ENCODE data around the gene HOXA5. TPM values are rescaled to one million over a fixed set of nuclear protein-coding genes. Genes with fewer than 3 reads are reported as not detected.

The HOXA5 gene
- total RNA-seq, 1 experiment from 2014 or later: not detected

DNA sequence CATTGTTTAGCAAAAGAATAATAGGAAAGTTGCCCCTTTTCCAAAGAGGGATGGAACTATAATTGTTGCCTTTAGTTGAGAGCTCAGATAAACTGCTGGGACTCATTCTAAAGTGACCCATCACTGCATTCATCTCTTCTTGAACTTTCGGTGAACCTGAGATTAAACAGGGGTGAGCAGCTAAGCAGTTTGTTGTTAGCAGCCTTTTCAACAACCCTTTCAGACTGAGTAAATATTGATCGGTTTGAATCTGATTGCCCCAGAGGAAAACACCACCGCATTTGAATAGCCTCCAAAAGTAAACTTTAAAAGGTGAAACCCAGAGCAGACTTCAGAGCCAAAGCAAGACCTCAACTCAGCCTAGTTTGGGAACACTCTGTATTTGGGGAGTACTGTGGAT is 52.4 kb downstream of the HOXA5 start:
- no peak overlapping the region; a peak in 1 of 7 replicates for H3K27ac Mint-ChIP-seq
- Histone ChIP-seq H3K4ac (ENCODE audit: low read depth, low read length) (no peak overlapping the region), H3K9ac (ENCODE audit: extremely low read depth, insufficient read length, low read length) (no peak overlapping the region), H2BK20ac (ENCODE audit: low read depth, low read length, poor library complexity, severe bottlenecking) (no peak overlapping the region), H3K14ac (ENCODE audit: insufficient read depth, low read length) (no peak overlapping the region), H3K27ac (ENCODE audit: insufficient read length, low read depth, low read length) (no peak overlapping the region), H2AK5ac (ENCODE audit: insufficient read length, low read length) (no peak overlapping the region), H2BK12ac (ENCODE audit: insufficient read length, low read depth, low read length) (no peak overlapping the region), H3K27me3 (ENCODE audit: insufficient read depth, low read length) (peaks cover 80% of the 10 kb centered on the region), H3K79me2 (ENCODE audit: insufficient read depth, low read length) (no peaks in the 10 kb centered on the region), H2BK5ac (ENCODE audit: insufficient read length, low read length) (no peak overlapping the region), H3K18ac (ENCODE audit: insufficient read length, low read depth, low read length) (no peak overlapping the region), H3K56ac (ENCODE audit: insufficient read length, low read depth, low read length) (no peak overlapping the region), H2AFZ (ENCODE audit: low read length) (no peak overlapping the region), H4K91ac (ENCODE audit: insufficient read length, low read depth, low read length) (no peak overlapping the region), H3K4me2 (ENCODE audit: insufficient read depth, insufficient read length, low read length) (no peak overlapping the region), H4K20me1 (ENCODE audit: control insufficient read depth, insufficient read depth, insufficient read length) (no peaks in the 10 kb centered on the region), H3K79me1 (ENCODE audit: insufficient read depth, low read depth, low read length, poor library complexity, severe bottlenecking) (no peaks in the 10 kb centered on the region), H3K4me1 (ENCODE audit: insufficient read depth, low read length) (peaks cover 5% of the 10 kb centered on the region; the same call in 1 of the 2 replicates), H3K23ac (ENCODE audit: insufficient read length, low read depth, low read length) (no peak overlapping the region), H3T11ph (ENCODE audit: low read length) (no peak overlapping the region), H2BK15ac (ENCODE audit: low read depth, low read length) (no peak overlapping the region), H3K9me3 (ENCODE audit: control insufficient read depth, low read depth, low read length) (no peaks in the 10 kb centered on the region), H4K8ac (replicated peaks; ENCODE audit: insufficient read length, low read depth, low read length) (no peak overlapping the region), H2BK120ac (ENCODE audit: low read depth, low read length, poor library complexity, severe bottlenecking) (no peak overlapping the region), H3K23me2 (ENCODE audit: insufficient read length, low read depth, low read length, poor library complexity, severe bottlenecking) (peaks cover 5% of the 10 kb centered on the region), H4K5ac (ENCODE audit: insufficient read length, low read depth, low read length) (no peak overlapping the region)
- no peaks in the 10 kb centered on the region; a peak in 1 of 7 replicates for H3K36me3 Mint-ChIP-seq (ENCODE audit: insufficient read depth in 1 of 3, low read depth in 3 of 3)
- no peak for DNase-seq
- H3K9me3 Mint-ChIP-seq: peaks cover 3 to 16% of the 10 kb centered on the region in 2 experiments; a peak in 2 of 5 replicates
- TF ChIP-seq, protein P1, sequence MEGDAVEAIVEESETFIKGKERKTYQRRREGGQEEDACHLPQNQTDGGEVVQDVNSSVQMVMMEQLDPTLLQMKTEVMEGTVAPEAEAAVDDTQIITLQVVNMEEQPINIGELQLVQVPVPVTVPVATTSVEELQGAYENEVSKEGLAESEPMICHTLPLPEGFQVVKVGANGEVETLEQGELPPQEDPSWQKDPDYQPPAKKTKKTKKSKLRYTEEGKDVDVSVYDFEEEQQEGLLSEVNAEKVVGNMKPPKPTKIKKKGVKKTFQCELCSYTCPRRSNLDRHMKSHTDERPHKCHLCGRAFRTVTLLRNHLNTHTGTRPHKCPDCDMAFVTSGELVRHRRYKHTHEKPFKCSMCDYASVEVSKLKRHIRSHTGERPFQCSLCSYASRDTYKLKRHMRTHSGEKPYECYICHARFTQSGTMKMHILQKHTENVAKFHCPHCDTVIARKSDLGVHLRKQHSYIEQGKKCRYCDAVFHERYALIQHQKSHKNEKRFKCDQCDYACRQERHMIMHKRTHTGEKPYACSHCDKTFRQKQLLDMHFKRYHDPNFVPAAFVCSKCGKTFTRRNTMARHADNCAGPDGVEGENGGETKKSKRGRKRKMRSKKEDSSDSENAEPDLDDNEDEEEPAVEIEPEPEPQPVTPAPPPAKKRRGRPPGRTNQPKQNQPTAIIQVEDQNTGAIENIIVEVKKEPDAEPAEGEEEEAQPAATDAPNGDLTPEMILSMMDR (conservative IDR thresholded peaks at IDR 0.05): no peak
- H3K4me1 Mint-ChIP-seq: peaks cover 36 to 38% of the 10 kb centered on the region in 2 experiments
- H3K27me3 Mint-ChIP-seq (ENCODE audit: low read depth): peaks cover 98% of the 10 kb centered on the region
- no CpG with 5 or more reads among the region's 3 CpGs for WGBS (ENCODE audit: extremely low coverage, insufficient read length, low lambda C conversion rate)
- no peak overlapping the region for H3K4me3 Mint-ChIP-seq

Small RNA genes within 50 kb of the gene (microRNA-seq; reads per million reads assigned to microRNA genes)
- not detected for gene MIR196B (ENCODE audit: borderline microRNAs expressed)

Other genes with a start within 250 kb of the HOXA5 start
- gene HOXA1, start 47.7 kb downstream of the HOXA5 start, total RNA-seq (2021): 0.11 TPM in 1 of 2 replicates, not detected in the other
- not detected in 2 replicates for gene HOXA2, start 41.0 kb downstream of the HOXA5 start, total RNA-seq (2021)
- not detected in 2 replicates for gene HOXA4, start 12.9 kb downstream of the HOXA5 start, total RNA-seq (2021)
- not detected in 2 replicates for gene HOXA6, start 4.1 kb upstream of the HOXA5 start, total RNA-seq (2021)
- not detected in 2 replicates for gene HOXA3, start 8.9 kb upstream of the HOXA5 start, total RNA-seq (2021)
- not detected in 2 replicates for gene HOXA7, start 13.0 kb upstream of the HOXA5 start, total RNA-seq (2021)
- not detected in 2 replicates for gene HOXA9, start 21.9 kb upstream of the HOXA5 start, total RNA-seq (2021)
- gene HOXA10, start 30.6 kb upstream of the HOXA5 start, total RNA-seq (2021): not detected in 2 replicates
- gene HOXA11, start 41.6 kb upstream of the HOXA5 start, total RNA-seq (2021): not detected in 2 replicates
- not detected in 2 replicates for gene HOXA13, start 56.4 kb upstream of the HOXA5 start, total RNA-seq (2021)
- gene EVX1, start 99.1 kb upstream of the HOXA5 start, total RNA-seq (2021): not detected in 2 replicates

Data from H9 (cell line).